Thyroid gland (tissue), 4 donors: Measurements from ENCODE around the gene PFN1. TPM values are rescaled to one million over a fixed set of nuclear protein-coding genes. Genes with fewer than 3 reads are reported as not detected.

Experiments
- DNase-seq, 2 donors: peaks; one replicate each; pipeline ENCODE4 v3.0.0-alpha.2; 2019
- H3K27ac ChIP-seq, 3 donors: fragments of 200-600 bp; sonication (generic); 1 replicate in 2 of 3; 2 replicates in 1 of 3; pipeline ENCODE4 v1.5.1; 2016 to 2019; ENCODE audit warnings: mild to moderate bottlenecking in 1 of 3, moderate library complexity in 1 of 3
- H3K27me3 ChIP-seq: fragments of 200-600 bp; sonication (generic); one replicate; pipeline ENCODE4 v1.5.1; 2019
- H3K36me3 ChIP-seq, 2 donors: fragments of 200-600 bp; sonication (generic); one replicate each; pipeline ENCODE4 v1.5.1; 2016 to 2019
- H3K4me1 ChIP-seq, 2 donors: fragments of 200-600 bp; sonication (generic); one replicate each; pipeline ENCODE4 v1.5.1; 2017 to 2019
- H3K4me3 ChIP-seq, 3 donors: fragments of 200-600 bp; sonication (generic); replicated peaks in 1 of 3; 1 replicate in 2 of 3; 2 replicates in 1 of 3; pipeline ENCODE4 v1.5.1; 2016; ENCODE audit warnings: mild to moderate bottlenecking in 1 of 3
- H3K9me3 ChIP-seq: fragments of 200-600 bp; sonication (generic); one replicate; pipeline ENCODE4 v1.5.1; 2017
- CTCF ChIP-seq, 6 experiments: fragments of 200-600 bp in 3 of 6; fragments of 450-650 bp in 3 of 6; sonication (generic) in 3 of 6; IDR thresholded peaks; one replicate each; pipeline ENCODE4 v1.5.1; 2016 to 2019; ENCODE audit warnings: antibody characterized with exemption in 6 of 6, mild to moderate bottlenecking in 2 of 6, inconsistent platforms in 1 of 6, moderate library complexity in 1 of 6
- POLR2A ChIP-seq, 2 donors: fragments of 450-650 bp; IDR thresholded peaks; one replicate each; pipeline ENCODE4 v1.6.1; 2017; ENCODE audit warnings: antibody characterized with exemption in 2 of 2, mild to moderate bottlenecking in 2 of 2, moderate library complexity in 1 of 2
- WGBS, 2 donors: methylation state at CpG; one replicate each; pipeline ENCODE4 v1.1.5; 2017; 5-methylcytosine and 5-hydroxymethylcytosine counted together
- intact Hi-C: fragments of 100-400 bp; cut with DNase I; formaldehyde crosslinking; loops from one replicate; pipeline ENCODE4 v1.15.1; 2023
- total RNA-seq, 4 donors: library from RNA; depleted of rRNA; stranded (reverse); fragments of >200 nt; gene quantifications; one replicate each; pipeline ENCODE4 v1.2.3, GENCODE V29; 2016

The PFN1 gene
- total RNA-seq, result 100 to 1,000 TPM; 228 to 606 (median 328) TPM

GRCh38 chr17:4948166-4948930 is at the start of gene PFN1:
PFN1 (minus strand) TSS chr17:4948530; CDS start chr17:4948394, 136 bp downstream.
- Histone ChIP-seq H3K4me1 (peaks cover 19 to 57% of the 10 kb centered on the region in 2 donors), H3K9me3 (no peaks in the 10 kb centered on the region), H3K36me3 (peaks cover 0 to 7% of the 10 kb centered on the region in 2 donors), H3K27ac (peak within 1 kb of the TSS; percentile 91 to 98 (median 94)), H3K27me3 (no peaks in the 10 kb centered on the region), H3K4me3 (peak within 1 kb of the TSS; percentile 98 to 99 (median 99))
- DNase-seq, result peak; percentile 90 to 92
- intact Hi-C loops, result no loop called here
- peak; percentile 70 to 77 for TF ChIP-seq POLR2A (IDR thresholded peaks at IDR 0.05)
- TF ChIP-seq CTCF (IDR thresholded peaks at IDR 0.05), result no peak
- WGBS, 2 donors, result 0% methylated on average over 17 to 28 of the region's 59 CpGs

- 0% methylated on average over 2 of the region's 93 CpGs; no CpG with 5 or more reads in 1 of the 2 donors for WGBS, 2 donors
- peak within 1 kb of the TSS; percentile 91 to 99 (median 93) for H3K4me3 ChIP-seq
- TF ChIP-seq POLR2A (IDR thresholded peaks at IDR 0.05) (peak in 1 of 2 donors; percentile 93), CTCF (IDR thresholded peaks at IDR 0.05) (peak in 3 of 6 experiments; percentile 20 to 42 (median 28))
Measured at GRCh38 chr17:4997302-4998026, 49.1 kb upstream of the PFN1 start, which contains the start of the genes INCA1 and KIF1C. INCA1 (minus strand) TSS chr17:4997522; CDS start chr17:4994437, 3,085 bp downstream. KIF1C (plus strand) TSS chr17:4997950; CDS start chr17:5000247, 2,297 bp downstream.

GRCh38 chr17:4994081-4994595 is 45.8 kb upstream of the PFN1 start:
- Histone ChIP-seq H3K4me3 (no peak overlapping the region), H3K36me3 (no peaks in the 10 kb centered on the region), H3K4me1 (peaks cover 13 to 15% of the 10 kb centered on the region in 2 donors), H3K27me3 (no peaks in the 10 kb centered on the region), H3K27ac (no peak overlapping the region), H3K9me3 (no peaks in the 10 kb centered on the region)
- TF ChIP-seq POLR2A (IDR thresholded peaks at IDR 0.05) (no peak), CTCF (IDR thresholded peaks at IDR 0.05) (no peak)
- intact Hi-C loops, result no loop called here
- no peak for DNase-seq
- WGBS, 2 donors, result 84 to 91% methylated on average over 5 to 6 of the region's 6 CpGs

More at GRCh38 chr17:4997302-4998026, 49.1 kb upstream of the PFN1 start, which contains the start of the genes INCA1 and KIF1C:
- intact Hi-C loops, result no loop called here
- DNase-seq, result peak; percentile 95 to 97
- no peaks in the 10 kb centered on the region for H3K9me3 ChIP-seq
- no peaks in the 10 kb centered on the region for H3K27me3 ChIP-seq
- H3K36me3 ChIP-seq, result peaks cover 16% of the 10 kb centered on the region in 2 donors
- H3K4me1 ChIP-seq, result peaks cover 21 to 26% of the 10 kb centered on the region in 2 donors
- peak within 1 kb of the TSS; percentile 89 to 99 (median 98) for H3K27ac ChIP-seq

GRCh38 chr17:4987767-4988567 is 39.6 kb upstream of the PFN1 start:
- no peak for DNase-seq
- intact Hi-C loops, result loop anchor here (2.0 kb wide), 1 partner anchor 83 kb away; no protein-coding TSS in a partner anchor
- Histone ChIP-seq H3K4me1 (peaks cover 17 to 19% of the 10 kb centered on the region in 2 donors), H3K9me3 (no peaks in the 10 kb centered on the region), H3K27me3 (no peaks in the 10 kb centered on the region), H3K27ac (peak overlapping the region; percentile 71 to 94 (median 93)), H3K4me3 (peak overlapping the region; percentile 21 to 94 (median 80)), H3K36me3 (peaks cover 0 to 4% of the 10 kb centered on the region in 2 donors)
- TF ChIP-seq CTCF (IDR thresholded peaks at IDR 0.05) (no peak), POLR2A (IDR thresholded peaks at IDR 0.05) (no peak)
- 4 to 8% methylated on average over 21 to 25 of the region's 30 CpGs for WGBS, 2 donors
